HG02840 (cell line): ENCODE results near the gene TRAF3IP3.

Experiments
- ATAC-seq: cut with Tn5 transposase; IDR thresholded peaks from one replicate; pipeline ENCODE4 v1.9.1; 2021; ENCODE audit warnings: mild to moderate bottlenecking, moderate library complexity, moderate number of reproducible peaks; ENCODE audit not compliant: unreplicated experiment, low FRiP score

Gene TRAF3IP3

DNA sequence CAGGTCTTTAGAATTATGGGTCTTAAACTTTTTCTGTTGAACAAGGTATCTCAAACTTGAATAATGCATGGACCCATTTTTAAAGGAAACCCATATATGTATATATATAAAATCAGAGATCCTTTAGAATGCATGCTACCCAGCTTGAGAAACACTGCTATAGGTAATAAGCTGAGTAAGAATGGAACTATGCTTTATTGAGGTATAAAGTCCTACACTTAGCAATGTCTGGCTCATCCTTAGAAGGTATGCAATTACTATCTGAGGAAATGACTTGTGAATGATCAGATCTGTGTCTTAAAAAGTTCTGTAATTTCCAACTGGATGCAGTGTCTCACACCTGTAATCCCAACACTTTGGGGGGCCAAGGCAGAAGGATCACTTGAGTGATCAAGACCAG, 11.2 kb downstream of the TRAF3IP3 start:
- ATAC-seq, result no peak

DNA sequence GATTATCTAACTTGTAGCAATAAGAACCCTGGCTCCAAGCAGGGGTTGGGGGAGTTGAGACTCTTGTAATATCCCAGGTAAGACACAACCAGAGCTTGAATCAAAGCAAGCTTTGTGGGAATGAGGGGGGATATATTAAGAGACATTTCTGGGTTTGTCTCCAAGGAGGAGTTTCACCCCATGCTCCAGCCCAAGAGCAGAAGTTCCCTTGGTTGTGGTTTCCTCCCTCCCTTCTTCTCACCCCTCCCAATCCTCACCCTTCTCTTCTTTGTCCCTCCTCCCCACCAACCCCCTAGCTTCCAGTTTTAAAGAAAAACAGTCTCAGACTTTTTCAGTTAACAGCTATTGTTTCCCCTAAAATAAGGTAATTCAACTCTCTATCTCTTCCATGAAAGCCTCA, 11.9 kb downstream of the TRAF3IP3 start:
- no peak for ATAC-seq

DNA sequence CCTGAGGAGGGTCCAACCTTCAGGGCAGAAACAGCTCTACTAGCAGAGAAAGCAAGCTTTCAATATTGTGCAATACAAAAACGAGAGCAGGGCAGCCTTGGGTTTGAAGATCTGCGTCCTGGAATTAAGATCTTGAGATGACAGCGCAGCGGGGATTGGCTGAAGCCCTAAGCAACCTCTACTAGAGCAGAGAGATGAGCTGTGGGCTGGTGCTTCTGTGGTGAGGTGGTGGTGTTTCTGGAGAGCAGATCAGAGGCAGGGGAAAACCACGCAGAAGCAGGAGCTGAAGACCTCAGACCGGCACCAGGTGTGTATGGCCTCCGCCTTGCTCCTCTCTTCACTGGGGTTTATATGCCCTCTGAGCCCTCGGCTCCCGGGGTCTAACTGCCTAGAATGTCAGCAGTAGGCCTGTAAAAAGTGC, 12.5 kb downstream of the TRAF3IP3 start:
- ATAC-seq, result peak; percentile 83

- peak; percentile 70 for ATAC-seq
Observed at GRCh38 chr1:209769171-209769904, 13.5 kb downstream of the TRAF3IP3 start.

DNA sequence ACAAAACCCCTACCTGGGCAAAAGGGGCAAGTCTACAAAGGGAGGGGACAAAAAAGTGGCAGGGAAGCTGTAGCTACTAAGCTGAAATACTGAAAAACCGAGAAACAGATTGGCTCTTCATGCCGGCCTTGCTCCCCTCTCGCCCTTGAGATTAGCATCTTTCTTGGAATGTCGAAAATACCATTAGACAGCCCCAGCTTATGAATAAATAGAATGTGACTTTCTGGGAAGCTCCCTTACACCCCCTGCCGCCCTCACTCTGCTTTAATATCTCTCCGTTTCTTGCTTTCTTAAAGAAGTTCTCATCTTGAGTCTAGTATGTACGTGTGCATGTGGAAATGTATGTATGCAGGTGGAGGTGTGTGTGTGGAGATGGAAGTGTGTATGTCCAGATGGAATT, 14.1 kb downstream of the TRAF3IP3 start:
- no peak for ATAC-seq

DNA sequence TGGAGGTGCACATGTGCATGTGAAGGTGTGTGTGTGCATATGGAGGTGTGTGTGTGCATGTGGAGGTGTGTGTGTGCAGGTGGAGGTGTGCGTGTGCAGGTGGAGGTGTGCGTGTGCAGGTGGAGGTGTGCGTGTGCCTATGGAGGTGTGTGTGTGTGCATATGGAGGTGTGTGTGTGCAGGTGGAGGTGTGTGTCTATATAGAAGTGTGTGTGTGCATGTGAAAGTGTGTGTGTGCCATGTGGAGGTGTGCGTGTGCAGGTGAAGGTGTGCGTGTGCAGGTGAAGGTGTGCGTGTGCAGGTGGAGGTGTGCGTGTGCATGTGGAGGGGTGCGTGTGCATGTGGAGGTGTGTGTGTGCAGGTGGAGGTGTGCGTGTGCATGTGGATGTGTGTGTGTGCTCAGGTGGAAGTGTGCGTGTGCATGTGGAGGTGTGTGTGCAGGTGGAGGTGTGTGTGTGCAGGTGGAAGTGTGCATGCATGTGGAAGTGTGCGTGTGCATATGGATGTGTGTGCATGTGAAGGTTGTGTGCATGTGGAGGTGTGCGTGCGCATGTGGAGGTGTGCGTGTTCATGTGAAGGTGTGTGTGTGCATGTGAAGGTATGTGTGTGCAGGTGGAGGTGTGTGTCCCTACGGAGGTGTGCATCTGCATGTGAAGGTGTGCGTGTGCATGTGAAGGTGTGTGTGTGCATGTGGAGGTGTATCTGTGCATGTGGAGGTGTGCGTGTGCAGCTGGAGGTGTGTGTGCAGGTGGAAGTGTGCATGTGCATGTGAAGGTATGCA, 15.0 kb downstream of the TRAF3IP3 start:
- no peak for ATAC-seq

- ATAC-seq, result no peak
Observed at GRCh38 chr1:209772126-209772525, 16.3 kb downstream of the TRAF3IP3 start.

DNA sequence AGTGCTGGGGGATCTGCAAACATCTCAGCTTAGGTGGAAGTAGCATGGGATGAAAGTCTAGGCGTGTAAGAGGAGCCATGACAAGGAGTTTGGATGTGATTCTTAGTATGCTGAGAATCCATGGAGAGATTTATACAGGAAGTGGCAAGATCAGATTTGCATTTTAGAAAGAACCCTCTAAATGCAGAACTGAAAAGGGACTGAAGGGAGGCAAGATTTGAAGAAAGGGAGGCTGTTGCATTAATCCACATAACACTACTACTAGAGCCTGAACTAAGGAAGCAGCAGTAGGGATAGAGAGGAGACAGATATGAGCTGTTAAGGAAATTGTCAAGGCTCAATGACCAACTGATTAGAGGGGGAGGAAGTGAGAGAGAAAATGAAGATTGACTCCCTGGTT, 18.7 kb downstream of the TRAF3IP3 start:
- ATAC-seq, result no peak

DNA sequence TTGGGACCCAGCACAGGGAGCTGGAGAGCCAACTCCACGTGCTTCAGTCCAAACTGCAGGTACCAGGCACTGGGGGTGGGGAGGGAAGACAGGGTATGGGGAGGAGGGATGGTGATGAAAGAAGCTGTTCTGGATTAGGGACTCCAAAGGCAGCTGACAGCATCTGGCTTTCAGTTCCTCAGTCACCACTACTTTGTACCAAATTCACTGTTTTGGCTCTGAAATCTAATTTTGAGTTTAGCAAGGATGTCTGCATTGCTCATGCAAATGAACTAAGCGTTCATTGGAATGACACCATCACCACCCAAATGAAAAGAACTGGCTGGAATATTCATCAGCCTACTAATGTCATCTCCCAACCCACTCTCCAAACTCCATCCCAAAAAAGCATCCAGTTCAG, 19.8 kb downstream of the TRAF3IP3 start:
- ATAC-seq, result no peak

DNA sequence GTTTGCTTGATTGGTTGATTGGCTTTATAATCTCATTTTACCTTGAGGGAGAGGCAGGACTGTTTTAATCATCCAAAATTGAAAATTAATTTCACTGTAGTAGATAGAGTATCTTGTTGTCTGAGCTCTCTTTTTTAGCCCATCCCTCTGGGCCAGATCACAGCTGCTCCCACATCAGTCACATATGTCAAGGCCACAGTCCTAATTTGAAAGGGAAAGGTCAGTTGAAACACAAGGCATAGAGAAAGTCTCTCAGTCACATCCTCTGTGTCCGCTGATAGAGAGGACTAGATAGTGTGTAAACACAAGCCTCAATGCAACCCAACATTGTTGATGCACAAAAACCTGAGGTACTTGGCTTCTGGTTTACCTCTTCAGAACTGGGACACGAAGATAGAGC, 21.7 kb downstream of the TRAF3IP3 start:
- ATAC-seq, result no peak

GRCh38 chr1:209778102-209778501, 22.2 kb downstream of the TRAF3IP3 start:
- no peak for ATAC-seq

- no peak for ATAC-seq
Observed at GRCh38 chr1:209780268-209780667, 24.4 kb downstream of the TRAF3IP3 start.

GRCh38 chr1:209783386-209783785, 27.5 kb downstream of the TRAF3IP3 start:
- ATAC-seq, result no peak

- peak; percentile 97 for ATAC-seq
Observed at GRCh38 chr1:209784265-209785169, 28.7 kb downstream of the TRAF3IP3 start, which contains the start of gene C1orf74. C1orf74 (minus strand) TSS chr1:209784559; CDS start chr1:209783634, 925 bp downstream.

GRCh38 chr1:209785592-209785991, 29.7 kb downstream of the TRAF3IP3 start:
- no peak for ATAC-seq

GRCh38 chr1:209786146-209786545, 30.3 kb downstream of the TRAF3IP3 start:
- no peak for ATAC-seq

DNA sequence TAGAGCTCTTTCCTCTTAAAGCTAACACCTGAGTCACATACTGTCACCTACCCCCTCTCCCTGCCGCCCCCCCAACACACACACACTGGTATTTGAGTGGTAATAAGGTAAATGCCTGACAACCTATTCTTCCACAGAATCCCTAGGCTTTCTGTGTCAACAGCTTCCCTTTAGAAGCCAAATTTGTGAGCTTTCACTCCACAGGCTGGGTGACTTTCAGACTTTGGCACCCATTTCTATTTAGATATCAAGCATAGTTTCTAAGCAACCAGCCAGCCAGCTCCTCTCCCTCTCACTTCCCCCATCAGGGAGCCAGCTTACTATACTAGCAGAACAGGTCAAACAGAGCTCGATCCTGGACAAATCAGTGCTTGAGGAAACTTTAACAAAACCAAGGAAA, 31.7 kb downstream of the TRAF3IP3 start:
- ATAC-seq, result no peak

- no peak for ATAC-seq
Observed at GRCh38 chr1:209789245-209789644, 33.4 kb downstream of the TRAF3IP3 start.

DNA sequence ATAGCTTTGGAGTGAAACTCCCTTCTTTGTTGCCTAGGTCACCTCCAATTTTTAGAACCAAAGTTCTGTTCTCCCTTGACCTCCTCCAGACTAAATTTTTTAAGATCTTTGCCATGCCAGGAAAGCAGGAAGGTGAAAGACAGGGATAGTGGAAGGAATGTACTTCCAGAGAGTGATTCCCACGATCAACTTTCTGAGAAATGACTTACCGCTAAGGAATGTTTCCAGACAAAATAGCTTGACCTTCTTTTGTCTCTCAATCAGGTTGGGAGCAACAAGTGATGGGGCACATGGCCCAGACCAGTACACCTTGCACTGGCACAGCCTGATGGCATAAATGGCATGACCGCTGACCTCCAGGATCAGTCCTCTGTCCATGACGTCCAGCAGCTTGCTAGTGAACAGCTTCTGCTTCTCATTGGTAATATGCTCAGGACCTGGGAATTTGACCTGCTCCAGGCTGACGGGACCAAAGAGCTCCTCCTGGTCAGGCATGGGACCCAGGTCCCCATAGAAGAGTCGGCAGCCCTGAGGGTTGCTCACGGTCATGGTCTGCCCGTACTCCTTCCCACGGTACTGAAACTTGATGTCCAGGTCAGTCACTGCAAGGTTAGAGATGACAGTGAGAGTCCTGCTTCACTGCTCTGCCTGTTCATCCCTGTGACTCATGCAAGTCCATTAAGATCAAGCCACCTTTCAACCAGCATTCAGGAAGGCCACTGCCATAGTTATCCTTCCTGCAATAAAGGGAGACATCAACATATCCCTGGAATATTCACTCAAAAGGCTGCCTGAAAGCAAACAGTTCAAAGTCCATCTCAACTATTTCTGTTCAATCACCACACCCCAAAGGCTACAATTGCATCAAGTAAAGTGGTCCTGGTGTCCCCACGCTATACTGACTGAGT, 34.7 kb downstream of the TRAF3IP3 start:
- ATAC-seq, result no peak

DNA sequence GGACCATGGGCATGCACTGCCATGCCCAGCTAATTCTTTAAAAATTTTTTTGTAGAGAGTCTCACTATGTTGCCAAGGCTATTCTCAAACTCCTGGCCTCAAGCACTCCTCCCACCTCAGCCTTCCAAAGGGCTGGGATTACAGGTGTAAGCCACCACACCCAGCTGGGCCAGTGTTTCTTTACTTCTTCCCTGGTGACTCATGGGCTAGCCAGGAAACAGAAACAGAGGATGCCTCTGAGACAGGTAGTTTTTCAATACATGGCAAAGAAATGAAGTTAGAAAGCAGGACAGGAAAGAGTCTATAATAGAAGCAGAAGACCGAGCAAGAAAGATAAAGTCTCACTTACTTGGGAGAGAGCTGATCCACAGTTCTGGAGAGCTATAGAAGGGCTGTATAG, 36.1 kb downstream of the TRAF3IP3 start:
- no peak for ATAC-seq
